Ascending aorta (tissue), 2 donors: ENCODE data around the gene UBE4B. TPM values are rescaled to one million over a fixed set of nuclear protein-coding genes. Genes with fewer than 3 reads are reported as not detected.

Experiments
- DNase-seq, 2 donors: peaks; one replicate each; pipeline ENCODE4 v3.0.0-alpha.2; 2019; ENCODE audit warnings: low spot score in 2 of 2
- H3K27ac ChIP-seq, 2 donors: fragments of 200-600 bp; sonication (generic); one replicate each; pipeline ENCODE4 v1.5.1; 2016 to 2017; ENCODE audit warnings: mild to moderate bottlenecking in 1 of 2
- H3K27me3 ChIP-seq: fragments of 200-600 bp; sonication (generic); one replicate; pipeline ENCODE4 v1.5.1; 2017
- H3K36me3 ChIP-seq, 2 donors: fragments of 200-600 bp; sonication (generic); one replicate each; pipeline ENCODE4 v1.5.1; 2016
- H3K4me1 ChIP-seq, 2 donors: fragments of 200-600 bp; sonication (generic); one replicate each; pipeline ENCODE4 v1.5.1; 2016 to 2017; ENCODE audit warnings: mild to moderate bottlenecking in 1 of 2
- H3K4me3 ChIP-seq, 2 donors: fragments of 200-600 bp; sonication (generic); one replicate each; pipeline ENCODE4 v1.5.1; 2016 to 2017; ENCODE audit warnings: mild to moderate bottlenecking in 1 of 2
- H3K9me3 ChIP-seq, 2 donors: fragments of 200-600 bp; sonication (generic); one replicate each; pipeline ENCODE4 v1.5.1; 2016
- intact Hi-C: fragments of 100-400 bp; cut with DNase I; formaldehyde crosslinking; loops from one replicate; pipeline ENCODE4 v1.15.1; 2023
- total RNA-seq: library from RNA; depleted of rRNA; stranded (reverse); fragments of >200 nt; gene quantifications from one replicate; pipeline ENCODE4 v1.1.0, GENCODE V29; 2016
- TF ChIP-seq, protein P1 (sequence below), 3 experiments: fragments of 200-600 bp in 2 of 3; fragments of 450-650 bp in 1 of 3; sonication (generic) in 2 of 3; IDR thresholded peaks; one replicate each; pipeline ENCODE4 v1.5.1; 2016 to 2019; ENCODE audit warnings: antibody characterized with exemption in 3 of 3, mild to moderate bottlenecking in 1 of 3, moderate library complexity in 1 of 3

Gene UBE4B
- total RNA-seq, 1 donor from 2014 or later = 35.2 TPM

GRCh38 chr1:10084045-10084444 is 51.3 kb downstream of the UBE4B start:
- Histone ChIP-seq H3K36me3 (peaks cover 0 to 13% of the 10 kb centered on the region in 2 donors), H3K27me3 (no peaks in the 10 kb centered on the region), H3K4me3 (no peak overlapping the region), H3K27ac (no peak overlapping the region), H3K4me1 (no peaks in the 10 kb centered on the region), H3K9me3 (no peaks in the 10 kb centered on the region)
- intact Hi-C loops = no loop called here
- no peak for DNase-seq
- TF ChIP-seq, protein P1, sequence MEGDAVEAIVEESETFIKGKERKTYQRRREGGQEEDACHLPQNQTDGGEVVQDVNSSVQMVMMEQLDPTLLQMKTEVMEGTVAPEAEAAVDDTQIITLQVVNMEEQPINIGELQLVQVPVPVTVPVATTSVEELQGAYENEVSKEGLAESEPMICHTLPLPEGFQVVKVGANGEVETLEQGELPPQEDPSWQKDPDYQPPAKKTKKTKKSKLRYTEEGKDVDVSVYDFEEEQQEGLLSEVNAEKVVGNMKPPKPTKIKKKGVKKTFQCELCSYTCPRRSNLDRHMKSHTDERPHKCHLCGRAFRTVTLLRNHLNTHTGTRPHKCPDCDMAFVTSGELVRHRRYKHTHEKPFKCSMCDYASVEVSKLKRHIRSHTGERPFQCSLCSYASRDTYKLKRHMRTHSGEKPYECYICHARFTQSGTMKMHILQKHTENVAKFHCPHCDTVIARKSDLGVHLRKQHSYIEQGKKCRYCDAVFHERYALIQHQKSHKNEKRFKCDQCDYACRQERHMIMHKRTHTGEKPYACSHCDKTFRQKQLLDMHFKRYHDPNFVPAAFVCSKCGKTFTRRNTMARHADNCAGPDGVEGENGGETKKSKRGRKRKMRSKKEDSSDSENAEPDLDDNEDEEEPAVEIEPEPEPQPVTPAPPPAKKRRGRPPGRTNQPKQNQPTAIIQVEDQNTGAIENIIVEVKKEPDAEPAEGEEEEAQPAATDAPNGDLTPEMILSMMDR (IDR thresholded peaks at IDR 0.05) = no peak

GRCh38 chr1:10085076-10085475 is 52.3 kb downstream of the UBE4B start:
- intact Hi-C loops = no loop called here
- Histone ChIP-seq H3K4me3 (no peak overlapping the region), H3K27me3 (no peaks in the 10 kb centered on the region), H3K27ac (no peak overlapping the region), H3K36me3 (peaks cover 0 to 11% of the 10 kb centered on the region in 2 donors), H3K4me1 (no peaks in the 10 kb centered on the region), H3K9me3 (no peaks in the 10 kb centered on the region)
- TF ChIP-seq, protein P1 (IDR thresholded peaks at IDR 0.05) = no peak
- no peak for DNase-seq

DNA sequence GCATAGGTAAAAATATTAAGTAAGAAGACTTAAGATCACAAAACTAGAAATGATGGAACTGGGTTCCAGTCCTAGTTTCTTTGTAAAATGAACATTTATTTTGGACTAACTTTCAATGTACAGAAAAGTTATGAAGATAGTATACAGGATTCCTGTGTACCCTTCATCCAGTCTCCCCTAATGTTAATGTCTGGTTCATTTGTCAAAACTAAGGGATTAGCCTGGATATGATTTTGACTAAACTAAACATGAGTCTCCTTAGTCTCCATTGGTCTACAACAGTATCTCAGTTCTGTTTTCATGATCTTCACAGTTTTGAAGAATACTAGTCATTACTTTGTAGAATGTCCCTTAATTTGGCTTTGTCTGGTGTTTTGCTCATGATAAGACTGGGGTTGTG is 54.5 kb downstream of the UBE4B start:
- H3K36me3 ChIP-seq = no peaks in the 10 kb centered on the region
- no peak overlapping the region for H3K27ac ChIP-seq
- no peaks in the 10 kb centered on the region for H3K9me3 ChIP-seq
- no peak for DNase-seq
- no peak overlapping the region for H3K4me3 ChIP-seq
- no peaks in the 10 kb centered on the region for H3K4me1 ChIP-seq
- H3K27me3 ChIP-seq = no peaks in the 10 kb centered on the region
- TF ChIP-seq, protein P1 (IDR thresholded peaks at IDR 0.05) = no peak
- intact Hi-C loops = no loop called here

- Histone ChIP-seq H3K27me3 (no peaks in the 10 kb centered on the region), H3K36me3 (peaks cover 45 to 68% of the 10 kb centered on the region in 2 donors), H3K4me3 (no peak overlapping the region), H3K27ac (no peak overlapping the region), H3K4me1 (peaks cover 0 to 7% of the 10 kb centered on the region in 2 donors), H3K9me3 (no peaks in the 10 kb centered on the region)
- intact Hi-C loops = no loop called here
- TF ChIP-seq, protein P1 (IDR thresholded peaks at IDR 0.05) = no peak
- no peak for DNase-seq
Measured at GRCh38 chr1:10101929-10102328, 69.2 kb downstream of the UBE4B start.

- intact Hi-C loops = no loop called here
- no peak for DNase-seq
- H3K9me3 ChIP-seq = no peaks in the 10 kb centered on the region
Measured at GRCh38 chr1:10103193-10103592, 70.4 kb downstream of the UBE4B start.

More at GRCh38 chr1:10103193-10103592, 70.4 kb downstream of the UBE4B start:
- H3K36me3 ChIP-seq = peaks cover 46 to 65% of the 10 kb centered on the region in 2 donors
- H3K4me1 ChIP-seq = peaks cover 5 to 17% of the 10 kb centered on the region in 2 donors
- TF ChIP-seq, protein P1 (IDR thresholded peaks at IDR 0.05) = no peak
- no peaks in the 10 kb centered on the region for H3K27me3 ChIP-seq
- H3K27ac ChIP-seq = no peak overlapping the region
- no peak overlapping the region for H3K4me3 ChIP-seq
